OCI-LY1 (cell line): ENCODE results near the gene ERVH48-1.

Experiments
- H2AFZ ChIP-seq: fragments of 200-600 bp; sonication (generic), shearing (Covaris generic); 2 replicates; pipeline ENCODE4 v1.6.0; 2014; ENCODE audit warnings: antibody characterized with exemption, mild to moderate bottlenecking, low read length
- H3F3A ChIP-seq: fragments of 200-600 bp; sonication (generic), shearing (Covaris generic); 2 replicates; pipeline ENCODE4 v1.6.0; 2014; ENCODE audit warnings: mild to moderate bottlenecking, antibody characterized with exemption, low read length, moderate library complexity; ENCODE audit not compliant: insufficient read depth
- H3K27ac ChIP-seq: fragments of 200-600 bp; sonication (generic); 2 replicates; pipeline ENCODE4 v1.5.1; 2014; ENCODE audit warnings: low read length, mixed run types, mild to moderate bottlenecking, low read depth; ENCODE audit not compliant: poor library complexity, severe bottlenecking
- H3K27me3 ChIP-seq: fragments of 200-600 bp; sonication (generic); 2 replicates; pipeline ENCODE4 v1.6.0; 2014; ENCODE audit warnings: antibody characterized with exemption, mild to moderate bottlenecking, low read length, moderate library complexity; ENCODE audit not compliant: insufficient read depth
- H3K36me3 ChIP-seq: fragments of 200-600 bp; sonication (generic); 2 replicates; pipeline ENCODE4 v1.6.1; 2014; ENCODE audit warnings: mild to moderate bottlenecking, antibody characterized with exemption, low read length, moderate library complexity, mixed read lengths; ENCODE audit not compliant: insufficient read depth
- H3K4me1 ChIP-seq: fragments of 200-600 bp; sonication (generic); 2 replicates; pipeline ENCODE4 v1.5.1; 2014; ENCODE audit warnings: mild to moderate bottlenecking, low read length, moderate library complexity; ENCODE audit not compliant: insufficient read depth, severe bottlenecking
- H3K4me2 ChIP-seq: fragments of 200-600 bp; sonication (generic), shearing (Covaris generic); 2 replicates; pipeline ENCODE4 v1.6.1; 2014; ENCODE audit warnings: low read length
- H3K4me3 ChIP-seq: fragments of 200-600 bp; sonication (generic); 2 replicates; pipeline ENCODE4 v1.5.1; 2014; ENCODE audit warnings: low read length, low read depth, mild to moderate bottlenecking, mixed read lengths; ENCODE audit not compliant: poor library complexity, severe bottlenecking
- H3K79me2 ChIP-seq: fragments of 200-600 bp; shearing (Covaris generic); 2 replicates; pipeline ENCODE4 v1.6.1; 2016; ENCODE audit warnings: mixed run types, low read length, mixed read lengths; ENCODE audit not compliant: insufficient read depth
- H3K9ac ChIP-seq: fragments of 200-600 bp; sonication (generic), shearing (Covaris generic); 2 replicates; pipeline ENCODE4 v1.6.1; 2014; ENCODE audit warnings: mild to moderate bottlenecking, low read length, mixed read lengths
- H3K9me2 ChIP-seq: fragments of 200-600 bp; sonication (generic), shearing (Covaris generic); 2 replicates; pipeline ENCODE4 v1.6.1; 2014; ENCODE audit warnings: low read depth, mild to moderate bottlenecking, low read length, mixed read lengths
- H3K9me3 ChIP-seq: fragments of 200-600 bp; shearing (Covaris generic); 2 replicates; pipeline ENCODE4 v1.6.1; 2014; ENCODE audit warnings: low read length, mixed read lengths
- H4K20me1 ChIP-seq: fragments of 200-600 bp; sonication (generic), shearing (Covaris generic); 2 replicates; pipeline ENCODE4 v1.6.0; 2016; ENCODE audit warnings: mild to moderate bottlenecking, low read length; ENCODE audit not compliant: insufficient read depth
- CTCF ChIP-seq: fragments of 200-600 bp; sonication (generic), shearing (Covaris generic); IDR thresholded peaks from 2 replicates; pipeline ENCODE4 v1.5.1; 2017; ENCODE audit warnings: mild to moderate bottlenecking, antibody characterized with exemption, low read length, moderate library complexity, mixed read lengths
- EZH2 ChIP-seq: fragments of 200-600 bp; sonication (generic), shearing (Covaris generic); IDR thresholded peaks from 2 replicates; pipeline ENCODE4 v1.8.0; 2017; ENCODE audit warnings: borderline replicate concordance, mixed run types, mild to moderate bottlenecking, antibody characterized with exemption, low read length, moderate library complexity, mixed read lengths

ERVH48-1 gene

GRCh38 chr21:42906233-42906632 is 19.2 kb downstream of the ERVH48-1 start:
- H4K20me1 ChIP-seq = no peaks in the 10 kb centered on the region
- no peaks in the 10 kb centered on the region for H3K4me1 ChIP-seq
- no peaks in the 10 kb centered on the region for H3F3A ChIP-seq
- H3K27me3 ChIP-seq = no peaks in the 10 kb centered on the region
- no peak overlapping the region for H3K4me3 ChIP-seq
- H3K9me2 ChIP-seq = no peaks in the 10 kb centered on the region
- no peak overlapping the region for H3K27ac ChIP-seq
- no peaks in the 10 kb centered on the region; the same call in 1 of the 2 replicates for H3K79me2 ChIP-seq
- TF ChIP-seq EZH2 (no peak), CTCF (no peak)
- no peaks in the 10 kb centered on the region for H3K9me3 ChIP-seq
- peaks cover 71% of the 10 kb centered on the region for H3K36me3 ChIP-seq
- no peak overlapping the region for H3K4me2 ChIP-seq
- H3K9ac ChIP-seq = no peak overlapping the region
- H2AFZ ChIP-seq = no peak overlapping the region

GRCh38 chr21:42905195-42905594 is 20.2 kb downstream of the ERVH48-1 start:
- H3K4me2 ChIP-seq = no peak overlapping the region
- H3K4me1 ChIP-seq = no peaks in the 10 kb centered on the region
- H3F3A ChIP-seq = no peaks in the 10 kb centered on the region
- no peaks in the 10 kb centered on the region for H3K9me3 ChIP-seq
- H3K79me2 ChIP-seq = no peaks in the 10 kb centered on the region; the same call in 1 of the 2 replicates
- no peaks in the 10 kb centered on the region for H4K20me1 ChIP-seq
- no peak overlapping the region for H2AFZ ChIP-seq
- peaks cover 73% of the 10 kb centered on the region for H3K36me3 ChIP-seq
- TF ChIP-seq CTCF = no peak
- no peak for TF ChIP-seq EZH2
- no peak overlapping the region for H3K9ac ChIP-seq
- H3K27ac ChIP-seq = no peak overlapping the region
- H3K27me3 ChIP-seq = no peaks in the 10 kb centered on the region
- no peak overlapping the region for H3K4me3 ChIP-seq
- no peaks in the 10 kb centered on the region for H3K9me2 ChIP-seq

GRCh38 chr21:42903817-42904216 is 21.6 kb downstream of the ERVH48-1 start:
- Histone ChIP-seq H3K4me2 (no peak overlapping the region), H3K36me3 (peaks cover 72% of the 10 kb centered on the region), H3K27ac (no peak overlapping the region), H4K20me1 (no peaks in the 10 kb centered on the region), H3K27me3 (no peaks in the 10 kb centered on the region), H3K9me2 (no peaks in the 10 kb centered on the region), H3K4me3 (no peak overlapping the region), H3F3A (no peaks in the 10 kb centered on the region), H3K4me1 (no peaks in the 10 kb centered on the region), H3K9me3 (no peaks in the 10 kb centered on the region), H3K79me2 (no peaks in the 10 kb centered on the region; the same call in 1 of the 2 replicates), H2AFZ (no peak overlapping the region), H3K9ac (no peak overlapping the region)
- TF ChIP-seq CTCF (no peak), EZH2 (no peak)
